CD4-positive, alpha-beta T cell treated with Interleukin-4 for 4 hours (primary cell): Measurements from ENCODE around the gene COL8A1.

ENCODE experiments used
- DNase-seq: peaks from one replicate; pipeline ENCODE4 v3.0.0-alpha.2; 2020

COL8A1 gene

DNA sequence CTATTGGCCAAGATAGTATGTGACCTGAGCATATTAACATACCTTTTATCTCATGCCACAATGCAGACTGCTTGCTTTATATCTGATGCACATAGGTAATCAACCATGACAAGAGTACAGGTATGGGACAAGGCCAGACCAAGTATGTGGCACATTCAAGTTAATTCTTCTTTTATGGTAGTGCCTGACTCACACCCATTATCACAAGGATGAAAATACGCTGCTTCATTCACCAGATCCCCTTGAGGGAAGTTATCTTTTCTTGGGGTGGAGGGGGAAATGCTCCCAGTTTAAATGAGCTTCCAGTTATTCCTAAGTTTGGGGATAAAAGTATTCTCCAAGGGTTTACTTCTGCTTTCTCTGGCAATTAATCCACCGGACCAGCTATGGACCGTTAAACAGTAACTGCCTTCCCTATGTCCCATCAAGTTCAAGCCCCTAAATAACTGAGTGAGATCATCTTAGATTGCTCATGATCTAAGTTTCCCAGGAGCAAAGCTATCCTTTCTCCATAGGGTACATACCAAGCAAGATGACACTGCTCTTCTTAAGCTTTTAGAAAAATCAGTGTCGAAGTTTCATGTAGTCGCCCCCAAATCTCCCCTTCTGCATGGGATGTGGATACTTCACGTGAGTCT, 1.9 kb downstream of the COL8A1 start:
- DNase-seq, result no peak

DNA sequence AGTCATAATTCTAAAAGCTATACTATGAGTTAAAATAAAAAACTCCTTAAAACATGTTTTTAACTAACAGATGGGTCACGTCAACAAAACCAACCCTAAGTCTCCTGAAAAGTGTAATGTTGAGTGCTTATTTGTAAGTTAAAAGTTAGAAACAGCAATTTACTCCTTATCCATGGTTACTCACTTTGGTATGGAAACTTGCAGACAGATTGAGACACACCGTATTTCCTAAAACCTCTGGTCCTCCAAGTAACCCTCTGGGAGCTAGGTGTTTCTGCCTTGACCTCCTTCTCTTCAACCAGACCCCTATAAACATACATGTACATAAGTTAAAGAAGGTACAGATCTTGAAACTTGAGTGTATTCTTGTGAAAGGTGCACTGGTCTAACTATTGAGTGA, 3.1 kb downstream of the COL8A1 start:
- DNase-seq, result no peak

GRCh38 chr3:99641982-99642381, 3.6 kb downstream of the COL8A1 start:
- DNase-seq, result no peak

- DNase-seq, result no peak
These were observed 5.6 kb downstream of the COL8A1 start for GRCh38 chr3:99644017-99644416.

DNA sequence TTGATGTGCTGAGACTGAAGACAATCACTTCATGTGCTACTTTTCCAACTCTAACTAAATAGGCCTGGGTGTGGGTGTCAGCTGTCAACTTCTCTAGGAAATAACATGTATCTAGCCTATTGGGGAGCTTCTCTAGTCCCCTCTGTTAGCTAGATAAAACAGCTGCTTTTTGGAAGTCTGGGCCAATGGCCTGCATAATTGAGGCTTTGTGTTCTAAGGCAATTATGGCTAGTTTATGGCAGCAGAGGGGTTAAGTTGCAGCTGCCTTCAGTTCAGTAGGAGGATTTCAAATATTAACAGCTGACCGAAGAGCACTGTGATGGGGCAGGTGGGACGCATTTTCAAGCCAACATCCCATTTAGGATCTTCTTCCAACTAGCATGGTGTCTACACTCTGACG, 6.4 kb downstream of the COL8A1 start:
- no peak for DNase-seq

DNA sequence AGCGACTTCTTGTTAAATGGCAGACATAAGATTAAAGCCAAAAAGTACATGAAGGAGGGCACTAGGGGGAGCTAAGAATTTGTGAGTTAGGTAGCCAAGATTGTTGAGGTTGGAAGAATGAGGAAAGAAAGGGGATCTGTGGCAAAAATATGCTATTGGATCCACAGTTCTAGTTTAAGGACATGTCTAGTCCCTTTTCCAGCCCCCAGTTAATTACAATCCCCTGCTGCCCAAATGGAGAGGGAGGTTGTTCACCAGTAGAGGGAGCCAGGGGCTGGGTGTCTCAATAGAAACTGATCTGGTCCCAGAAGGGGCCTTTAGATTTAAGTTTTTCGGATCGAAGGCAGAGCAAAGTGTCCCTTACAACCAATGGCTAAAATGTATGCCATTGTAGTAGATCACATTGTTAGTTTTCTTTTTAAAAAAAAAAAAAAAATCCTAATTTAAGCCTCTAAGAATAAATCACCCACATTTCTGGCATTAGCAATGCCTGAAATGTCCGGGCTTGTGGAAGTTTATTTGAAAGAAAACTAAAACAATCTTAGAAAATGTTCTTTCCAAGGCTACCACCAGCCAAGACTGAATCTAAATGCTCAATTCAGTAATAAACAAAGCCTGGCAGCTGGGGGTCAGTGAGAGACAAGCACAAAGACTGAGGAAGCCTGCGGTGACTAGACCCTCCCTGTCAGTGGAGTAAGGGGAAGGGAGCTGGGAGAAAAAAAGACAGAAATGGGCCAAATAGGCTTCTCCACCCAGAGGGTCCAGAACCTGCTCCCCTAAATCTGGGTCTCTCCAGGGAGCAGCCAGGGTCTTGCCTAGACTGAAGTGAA, 7.1 kb downstream of the COL8A1 start:
- DNase-seq, result no peak

DNA sequence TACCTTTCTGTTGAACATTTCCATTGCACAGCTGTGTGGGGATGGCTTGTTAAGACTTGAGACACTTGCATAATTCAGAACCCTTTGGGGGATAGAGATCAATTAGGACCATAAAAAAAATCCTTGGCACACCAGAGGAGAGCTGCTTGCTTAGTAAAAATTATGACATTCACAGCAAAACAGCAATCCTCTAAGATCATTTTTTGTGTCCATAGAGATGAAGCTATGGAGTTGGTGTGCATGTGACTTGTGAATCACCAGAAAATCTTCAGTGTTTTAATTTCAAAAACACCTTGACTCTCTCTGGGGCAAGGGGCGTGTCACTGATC, 7.7 kb downstream of the COL8A1 start:
- no peak for DNase-seq

DNA sequence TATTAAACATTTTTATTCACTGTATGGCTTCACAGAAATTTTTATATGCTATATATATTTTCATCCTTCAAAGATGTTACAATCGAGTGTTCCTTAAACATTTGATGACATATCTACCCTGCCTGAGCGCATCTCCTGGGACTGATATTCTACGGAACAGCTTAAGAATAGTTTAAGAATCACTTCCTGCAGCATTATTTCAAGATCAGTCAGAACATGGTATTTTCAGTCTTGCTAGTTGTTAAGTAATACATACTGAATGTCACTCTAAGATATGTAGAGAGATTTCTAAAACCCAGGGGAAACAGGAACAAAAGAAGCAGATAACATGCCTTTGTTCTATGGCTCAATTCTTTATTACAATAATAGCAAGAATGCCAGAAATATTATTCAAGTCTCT, 8.7 kb downstream of the COL8A1 start:
- no peak for DNase-seq

DNA sequence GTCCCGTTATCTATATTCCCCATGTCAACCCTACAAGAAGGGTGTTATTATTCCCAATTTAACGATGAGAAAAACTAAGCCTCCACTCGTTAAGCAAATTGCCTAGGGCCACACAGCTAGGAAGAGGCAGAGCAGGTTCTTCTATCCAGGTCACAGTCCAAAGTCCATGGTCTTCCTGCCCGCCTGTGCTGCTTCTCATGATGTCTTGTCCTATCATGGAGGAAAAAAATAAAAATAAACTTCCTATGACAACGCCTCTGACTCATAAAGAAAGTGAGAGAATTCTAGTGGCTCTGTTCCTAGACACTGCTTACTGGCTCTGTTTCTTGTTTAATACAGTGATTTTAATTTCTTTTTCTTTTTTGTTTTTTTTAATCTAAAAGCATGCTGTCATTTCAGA, 9.7 kb downstream of the COL8A1 start:
- DNase-seq, result no peak

GRCh38 chr3:99648516-99648915, 10.1 kb downstream of the COL8A1 start:
- DNase-seq, result no peak

- DNase-seq, result no peak
These were observed 13.1 kb downstream of the COL8A1 start for GRCh38 chr3:99651531-99651930.

DNA sequence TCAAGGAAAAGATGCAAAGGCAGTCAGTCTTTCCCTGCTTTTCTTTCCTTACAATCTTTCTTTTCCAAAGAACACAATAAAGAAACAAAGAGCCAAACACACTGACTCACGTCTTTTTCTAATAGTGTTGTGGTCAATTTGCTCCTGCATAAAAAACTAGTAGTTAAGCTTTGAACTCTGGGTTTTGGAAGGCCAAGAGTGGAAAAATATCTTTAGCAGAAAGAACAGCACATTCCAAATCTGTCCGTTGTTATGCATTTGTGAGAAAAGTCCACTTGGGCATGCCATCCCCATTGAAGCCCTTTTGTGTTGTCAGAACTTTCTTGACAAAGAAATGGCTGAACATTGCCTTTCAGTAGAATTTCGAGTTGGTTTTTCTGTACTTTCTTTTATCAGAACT, 18.2 kb downstream of the COL8A1 start:
- no peak for DNase-seq

GRCh38 chr3:99658274-99658673, 19.9 kb downstream of the COL8A1 start:
- no peak for DNase-seq

DNA sequence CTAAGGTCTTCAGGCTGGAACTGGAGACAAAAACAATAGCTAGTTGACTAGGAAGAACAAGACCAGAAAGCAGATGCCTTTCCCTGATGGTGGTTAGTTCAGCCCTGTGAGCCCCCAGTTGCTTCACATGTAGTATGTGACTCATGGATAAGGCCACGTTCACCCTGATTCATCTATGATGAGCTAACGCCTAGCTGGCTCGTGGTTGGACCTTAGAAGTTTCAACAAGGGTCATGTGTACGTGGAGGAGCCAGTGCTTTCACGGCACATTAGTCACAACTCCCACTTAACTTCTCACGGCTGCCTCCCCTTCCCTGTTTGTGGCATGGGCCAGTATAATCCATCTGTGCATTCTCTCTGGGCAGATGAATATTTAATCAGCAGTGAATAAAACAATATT, 20.6 kb downstream of the COL8A1 start:
- no peak for DNase-seq

DNA sequence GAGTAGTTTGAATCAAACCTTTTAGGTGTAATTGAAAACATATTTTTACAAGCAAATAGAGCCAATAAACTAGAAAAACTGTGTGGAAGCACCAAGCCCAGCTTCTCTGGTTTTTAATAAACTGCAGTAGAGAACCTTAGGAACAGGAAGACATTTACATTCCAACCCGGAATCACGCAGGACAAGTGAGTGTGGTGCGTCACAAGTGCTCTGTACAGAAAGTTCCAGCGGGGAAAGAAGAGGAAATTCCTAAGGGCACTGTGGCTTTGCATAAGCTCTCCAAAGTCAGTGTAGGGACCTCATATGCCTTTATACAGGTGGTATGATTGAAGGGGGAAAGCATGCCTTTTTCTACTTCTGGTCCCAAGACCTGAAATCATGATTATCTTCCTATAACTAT, 21.6 kb downstream of the COL8A1 start:
- DNase-seq, result no peak

DNA sequence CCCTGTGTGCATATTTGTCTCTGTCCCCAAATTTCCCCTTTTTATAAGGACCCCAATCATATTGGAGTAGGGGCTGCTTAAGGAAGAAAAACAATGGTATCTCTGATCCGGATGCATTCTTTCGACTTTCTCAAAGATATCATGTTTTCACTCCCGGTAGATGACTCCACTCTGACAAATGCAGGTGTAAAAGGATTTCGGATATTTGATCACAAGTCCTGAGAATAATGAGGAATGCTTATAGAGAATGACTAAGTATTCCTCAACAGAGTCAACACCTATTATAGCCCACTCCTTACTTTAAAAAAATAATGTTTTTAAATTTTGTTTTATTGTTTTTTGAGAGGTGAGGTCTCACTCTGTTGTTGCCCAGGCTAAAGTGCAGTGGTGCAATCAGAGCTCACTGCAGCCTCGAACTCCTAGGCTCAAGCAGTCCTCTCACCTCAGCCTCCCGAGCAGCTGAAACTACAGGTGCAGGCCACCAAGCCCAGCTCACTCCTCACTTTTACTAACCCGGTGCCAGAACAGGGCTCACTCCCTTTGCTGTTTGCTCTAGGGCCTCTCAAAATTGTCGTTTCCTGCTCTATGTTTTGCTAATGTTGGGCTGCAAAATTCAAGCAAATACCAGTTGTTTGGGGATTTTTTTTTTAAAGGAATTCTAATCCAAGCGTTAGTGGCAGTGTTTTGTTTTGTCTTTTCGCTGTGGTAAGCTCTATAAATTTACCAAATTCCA, 24.6 kb downstream of the COL8A1 start:
- no peak for DNase-seq

- no peak for DNase-seq
These were observed 25.6 kb downstream of the COL8A1 start for GRCh38 chr3:99663977-99664376.

GRCh38 chr3:99665017-99665416, 26.6 kb downstream of the COL8A1 start:
- no peak for DNase-seq

DNA sequence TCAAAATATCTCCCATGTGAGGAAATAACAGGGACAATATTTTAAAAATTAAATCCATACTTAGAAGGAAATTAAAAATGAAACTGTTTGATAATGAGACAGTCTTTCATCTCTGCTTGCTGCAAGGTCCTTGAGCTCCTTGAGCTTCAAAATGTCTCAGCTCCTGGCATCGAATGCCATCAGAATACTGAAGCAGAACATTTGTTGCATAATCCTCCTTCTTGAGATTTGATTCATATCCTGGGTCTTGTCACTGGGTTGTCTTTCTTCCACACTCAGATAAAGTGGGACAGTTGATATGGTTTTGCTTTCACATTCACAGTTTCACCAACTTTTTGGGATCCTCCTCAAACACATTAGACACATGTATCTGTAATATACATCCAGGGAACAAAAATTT, 27.8 kb downstream of the COL8A1 start:
- no peak for DNase-seq

GRCh38 chr3:99668044-99668443, 29.6 kb downstream of the COL8A1 start:
- no peak for DNase-seq

- DNase-seq, result no peak
These were observed 31.6 kb downstream of the COL8A1 start for GRCh38 chr3:99669879-99670555.

DNA sequence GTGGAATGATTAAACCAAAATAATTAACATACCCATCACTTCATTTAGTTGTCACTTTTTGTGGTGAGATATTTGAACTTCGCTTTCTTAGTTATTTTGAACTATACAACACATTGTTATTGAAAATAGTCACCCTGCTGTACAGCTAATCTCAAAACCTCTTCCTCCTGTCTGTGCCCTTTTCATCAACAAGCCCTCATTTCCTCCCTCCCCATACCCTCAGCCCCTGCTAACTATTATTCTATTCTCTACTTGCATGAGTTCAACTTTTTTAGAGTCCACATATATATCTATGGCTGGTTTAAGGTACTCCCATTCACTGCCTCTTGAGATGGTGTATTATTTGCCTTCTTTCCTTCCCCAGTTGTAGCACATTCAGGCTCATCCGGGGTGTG, 32.2 kb downstream of the COL8A1 start:
- DNase-seq, result no peak

DNA sequence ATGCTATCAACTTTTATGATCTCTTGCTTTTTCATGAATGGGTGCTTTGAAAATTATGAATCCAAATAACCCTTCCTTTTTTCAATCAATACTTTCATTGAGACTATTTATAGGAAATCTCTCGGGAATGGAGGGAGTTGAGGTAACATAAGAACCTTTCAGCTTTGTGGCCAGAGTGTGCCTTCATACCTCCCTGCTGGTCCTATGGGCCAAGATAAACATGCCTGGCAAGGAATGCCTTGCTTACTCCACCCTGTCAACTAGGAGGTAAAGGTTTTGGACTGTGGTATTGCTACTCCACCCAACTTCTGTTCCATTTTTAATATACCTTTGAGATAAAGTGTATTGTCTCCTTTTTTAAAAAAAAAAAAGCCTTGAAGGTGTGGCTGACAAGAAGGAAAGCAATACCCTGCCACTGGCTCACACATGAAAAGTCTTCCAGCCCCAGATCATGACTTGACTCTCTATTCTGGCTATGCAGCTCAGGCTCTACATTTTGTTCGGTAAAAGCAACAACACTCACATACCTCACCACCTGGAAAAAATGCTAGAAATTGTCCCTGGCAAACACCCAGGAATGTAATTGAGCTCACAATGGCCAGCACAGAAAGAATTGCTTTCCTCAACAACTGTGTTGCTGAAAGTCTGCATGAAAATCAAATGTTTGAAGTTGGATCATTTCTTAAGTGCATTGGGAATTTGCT, 35.8 kb downstream of the COL8A1 start:
- DNase-seq, result no peak
